ENCODE data around the gene BBS9.

The BBS9 gene

DNA sequence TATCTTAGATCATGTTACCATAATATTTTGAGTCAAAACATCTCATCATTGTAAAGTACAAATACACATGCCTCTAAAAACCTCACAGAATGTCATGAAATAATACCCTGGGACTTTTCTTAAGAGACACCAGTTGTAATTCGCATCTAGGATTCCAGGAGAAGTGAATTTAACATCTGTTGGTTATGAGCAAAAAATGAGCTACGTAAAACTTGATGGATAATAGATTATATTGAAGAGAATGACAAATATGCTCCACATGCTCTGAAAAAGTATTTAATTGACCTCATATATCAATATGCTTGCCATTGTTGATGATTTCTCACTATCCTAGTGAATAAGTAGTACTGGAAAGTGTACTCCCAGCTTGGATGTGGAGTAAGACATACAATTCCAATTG lies 227.0 kb downstream of the BBS9 start:
- no peak for DNase-seq (ENCODE audit: low read depth, low spot score)

DNA sequence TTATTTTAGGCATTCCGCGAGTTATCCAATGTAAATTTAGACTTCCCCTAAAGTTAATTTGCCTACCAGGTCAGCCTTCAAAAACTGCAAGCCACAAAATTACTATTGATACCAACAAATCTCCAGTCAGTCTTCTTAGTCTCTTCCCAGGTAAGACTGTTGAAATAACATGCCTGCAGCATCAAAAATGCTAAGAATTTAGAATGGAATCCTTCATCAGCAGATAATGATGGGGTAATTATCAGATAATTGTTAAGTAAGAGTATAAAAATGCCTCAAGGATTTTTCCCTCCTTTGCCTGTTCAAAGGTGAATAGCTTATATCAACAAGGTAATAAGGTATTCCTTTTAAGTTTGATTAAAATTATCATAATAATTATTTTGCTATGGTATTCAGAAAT lies 228.5 kb downstream of the BBS9 start:
- DNase-seq (ENCODE audit: low read depth, low spot score): no peak

DNA sequence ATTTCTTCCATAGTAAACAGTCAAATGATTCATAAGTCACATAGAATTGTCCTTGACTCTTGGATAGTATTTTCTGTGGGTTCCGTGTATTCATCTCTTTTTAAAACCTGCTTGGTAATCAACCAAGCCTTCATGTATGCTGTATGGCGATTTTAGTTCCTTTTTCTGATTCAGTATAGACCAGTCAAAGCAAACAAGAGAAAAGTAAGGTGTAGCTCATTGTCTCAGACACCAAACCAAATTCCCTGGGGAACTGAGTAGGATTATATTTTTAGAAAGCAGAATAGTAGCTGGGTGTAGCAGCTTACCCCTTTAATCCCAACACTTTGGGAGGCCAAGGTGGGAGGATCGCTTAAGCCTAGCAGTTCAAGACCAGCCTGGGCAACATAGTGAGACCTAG lies 240.5 kb downstream of the BBS9 start:
- no peak for DNase-seq (ENCODE audit: low read depth, low spot score)

DNA sequence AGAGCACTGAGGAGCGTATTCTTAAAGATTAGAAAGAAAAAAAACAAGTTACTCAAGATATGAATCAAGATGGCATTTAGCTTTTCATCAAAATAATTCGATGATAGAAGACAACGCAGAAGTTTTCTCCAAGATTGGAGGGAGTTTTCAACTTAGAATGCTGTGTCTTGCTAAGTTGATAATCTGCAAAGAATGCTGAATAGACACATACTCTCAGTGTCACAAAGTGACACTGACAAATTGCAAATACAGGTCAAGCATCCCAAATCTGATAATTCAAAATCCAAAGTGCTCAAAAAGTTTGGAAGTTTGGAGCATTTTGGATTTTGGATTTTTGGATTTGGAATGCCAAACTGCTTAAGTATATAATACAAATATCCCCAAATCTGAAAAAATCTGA lies 243.8 kb downstream of the BBS9 start:
- DNase-seq (ENCODE audit: low read depth, low spot score): no peak

DNA sequence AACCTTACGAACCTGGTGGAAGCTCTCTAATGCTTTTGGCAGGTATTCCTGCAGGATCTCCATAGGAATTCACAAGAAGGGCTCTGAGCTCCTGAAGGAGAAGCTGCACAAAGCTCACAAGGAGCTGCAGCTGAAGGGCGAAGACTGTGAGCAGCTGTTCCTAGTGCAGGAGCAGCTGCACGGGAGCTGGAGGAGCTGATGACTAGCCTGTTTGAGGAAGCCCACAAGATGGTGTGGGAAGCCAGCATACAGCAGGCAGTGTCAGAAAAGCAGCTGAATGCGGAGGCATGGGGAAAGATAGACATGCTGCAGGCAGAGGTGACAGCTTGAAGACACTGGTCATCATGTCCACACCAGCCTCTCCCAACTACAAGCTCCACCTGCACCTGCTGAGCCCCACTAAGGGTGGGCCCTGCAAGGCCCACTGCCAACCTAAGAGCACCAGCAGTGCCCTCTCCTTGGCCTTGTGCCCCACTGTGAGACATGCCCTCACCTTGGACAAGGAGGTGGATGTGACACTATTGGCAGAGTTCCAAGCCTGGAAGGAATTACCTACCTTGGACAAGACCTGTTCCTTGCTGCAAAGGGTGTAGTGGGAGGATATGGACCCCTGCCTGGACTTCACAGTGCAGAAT lies 250.6 kb downstream of the BBS9 start:
- no peak for DNase-seq (ENCODE audit: low read depth, low spot score)

DNA sequence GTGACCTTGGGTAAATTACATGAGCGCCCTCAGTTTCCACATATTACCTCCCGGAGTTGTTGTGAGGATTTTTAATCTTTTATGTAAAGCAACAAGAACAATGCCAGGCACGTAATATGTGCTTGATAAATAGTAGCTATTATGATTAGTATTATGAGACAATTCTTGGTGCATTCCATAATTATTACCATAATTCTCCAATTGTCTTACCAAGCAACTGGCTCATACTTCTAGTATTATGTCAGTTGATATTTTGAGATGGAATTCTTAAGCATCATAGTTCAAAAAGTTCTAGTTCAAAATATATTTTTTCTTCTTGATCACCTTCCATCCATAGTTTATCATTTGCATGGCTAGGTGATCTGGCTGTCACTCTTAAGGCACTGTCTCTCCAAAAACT lies 259.0 kb downstream of the BBS9 start:
- no peak for DNase-seq (ENCODE audit: low read depth, low spot score)

DNA sequence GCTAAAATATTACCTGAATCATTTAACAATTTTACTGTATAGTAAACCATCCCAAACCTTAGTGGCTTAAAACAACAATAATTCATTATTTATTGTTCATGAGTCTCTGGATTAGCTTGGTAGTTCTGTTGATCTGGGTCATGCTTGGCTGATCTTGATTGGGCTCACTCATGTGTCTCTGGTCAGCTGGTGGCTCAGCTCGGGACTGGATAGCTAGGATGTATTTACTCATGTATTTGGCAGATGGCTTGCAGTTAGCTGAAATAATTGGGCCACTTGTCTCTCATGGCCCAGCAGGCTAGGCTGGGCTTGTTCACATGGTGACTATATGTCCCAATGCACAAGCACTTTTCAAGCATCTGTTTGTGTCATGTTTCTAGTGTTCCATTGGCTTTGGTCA lies 262.8 kb downstream of the BBS9 start:
- no peak for DNase-seq (ENCODE audit: low read depth, low spot score)

DNA sequence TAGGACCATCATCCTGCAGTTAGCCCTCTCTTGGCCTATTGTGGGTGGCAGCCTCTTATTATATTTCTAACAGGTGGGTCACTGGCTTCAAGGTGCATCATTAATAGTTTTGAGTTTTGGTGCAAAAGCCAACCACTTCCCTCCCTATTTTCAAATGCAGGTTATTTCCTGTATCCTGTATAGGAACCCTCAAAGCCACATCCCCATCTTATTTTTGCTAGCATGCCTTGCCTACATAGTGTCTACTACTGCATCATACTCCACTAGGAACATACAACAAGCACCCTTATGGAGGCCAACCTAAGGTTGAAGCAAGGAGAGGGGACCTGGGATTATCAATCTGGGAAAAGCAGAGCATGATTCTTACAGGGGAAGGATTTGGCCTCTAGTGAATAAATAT lies 264.4 kb downstream of the BBS9 start:
- DNase-seq (ENCODE audit: low read depth, low spot score): no peak

DNA sequence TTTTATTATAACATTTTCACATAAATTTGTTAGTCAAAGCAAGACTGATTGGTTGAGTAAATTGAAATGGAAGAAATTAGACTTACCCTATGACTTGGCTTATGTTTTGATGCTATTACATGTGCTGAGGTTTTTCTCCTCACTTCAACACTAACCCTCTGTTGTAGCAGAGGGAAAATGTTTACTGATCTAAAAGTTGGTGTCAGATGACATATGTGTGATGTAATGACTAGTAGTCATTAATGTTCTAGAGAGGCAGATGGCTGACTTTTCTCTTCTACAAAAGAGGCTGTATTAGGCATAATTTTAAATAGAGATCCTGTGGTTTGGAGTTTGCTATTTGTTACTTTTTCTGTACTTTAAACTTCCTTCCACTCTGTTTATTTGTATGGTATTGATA lies 266.0 kb downstream of the BBS9 start:
- DNase-seq (ENCODE audit: low read depth, low spot score): no peak

DNA sequence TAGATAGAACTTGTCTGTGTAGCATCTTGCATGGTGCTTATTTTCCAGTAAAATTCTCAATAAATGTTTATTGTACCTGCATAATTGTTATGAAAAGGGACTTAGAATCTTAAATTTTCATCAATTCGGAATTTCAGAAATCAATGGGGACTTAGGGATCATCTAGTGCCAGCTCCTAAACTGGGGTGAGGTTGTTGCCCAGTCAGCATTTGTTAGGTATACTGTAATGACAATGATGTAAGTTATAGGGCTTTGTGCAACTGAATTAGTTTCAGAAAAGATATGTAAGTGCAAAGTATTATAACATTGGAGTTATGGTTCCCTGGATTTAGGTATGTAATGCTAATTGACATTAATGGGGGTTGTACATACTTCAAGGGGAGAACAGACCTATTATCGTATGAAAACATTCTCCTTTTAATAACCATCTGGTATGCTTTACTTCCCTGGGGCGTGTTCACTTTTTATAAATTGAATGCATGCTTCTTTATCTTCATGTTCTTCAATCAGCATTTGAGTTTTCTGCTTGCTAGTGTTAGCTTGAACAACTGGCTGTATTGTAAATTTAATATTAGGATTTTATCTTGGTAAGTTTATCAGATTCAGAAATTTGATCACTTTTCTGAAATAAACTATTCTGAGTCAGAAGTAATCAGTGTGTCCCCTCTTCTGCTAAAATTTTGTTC lies 270.3 kb downstream of the BBS9 start:
- no peak for DNase-seq (ENCODE audit: low read depth, low spot score)

DNA sequence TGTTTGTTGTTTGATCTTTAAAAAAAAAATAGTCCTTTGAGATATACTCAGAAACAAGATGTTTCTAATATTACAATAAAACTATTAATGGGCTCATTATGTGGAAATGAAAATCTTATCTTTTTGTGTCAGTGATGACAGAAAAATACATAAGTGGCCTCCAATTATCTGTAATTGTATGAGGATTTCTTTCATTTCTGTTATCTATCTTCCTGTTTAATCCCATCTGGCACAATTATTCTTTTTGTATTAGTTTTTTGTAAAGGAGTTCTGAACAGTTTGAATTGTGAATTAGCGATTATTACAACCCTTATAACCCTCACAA lies 270.8 kb downstream of the BBS9 start:
- no peak for DNase-seq (ENCODE audit: low read depth, low spot score)

DNA sequence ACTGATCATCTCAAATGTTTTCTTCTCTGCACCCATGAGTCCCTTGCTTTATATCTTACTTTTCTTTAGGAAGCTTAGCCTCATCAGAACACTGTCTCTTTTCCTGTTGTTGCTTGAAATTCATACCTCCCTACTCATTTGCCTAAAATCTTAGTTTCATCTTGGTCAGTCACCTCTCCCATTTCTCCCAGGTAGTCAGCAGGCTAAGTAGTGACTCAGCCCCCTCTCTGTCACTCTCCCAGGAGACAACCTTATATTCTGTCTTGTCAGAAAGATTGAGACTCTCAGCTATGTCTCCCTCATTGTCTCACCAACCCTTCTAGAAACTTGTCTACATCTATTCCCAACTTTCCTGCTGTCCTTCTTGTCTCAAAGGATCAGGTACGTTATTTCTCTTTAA lies 280.9 kb downstream of the BBS9 start:
- DNase-seq (ENCODE audit: low read depth, low spot score): no peak

DNA sequence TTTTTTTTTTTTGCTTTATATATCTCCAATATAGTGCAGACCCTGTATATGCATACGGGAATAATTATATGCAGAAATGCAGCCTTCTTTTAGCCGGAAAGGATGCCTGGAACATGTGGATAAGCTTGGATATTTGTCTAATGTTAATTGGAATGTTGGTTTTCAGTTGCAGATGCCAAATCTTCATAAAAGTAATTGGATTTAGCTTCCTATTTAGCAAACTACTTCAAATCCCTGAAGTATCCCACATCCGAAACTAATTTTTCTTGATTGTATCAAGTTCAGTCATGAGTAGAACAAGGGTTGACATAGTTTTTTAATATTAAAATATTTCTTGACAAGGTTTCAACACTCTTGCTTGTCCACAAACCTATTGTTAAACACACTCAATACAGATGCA lies 281.7 kb downstream of the BBS9 start:
- no peak for DNase-seq (ENCODE audit: low read depth, low spot score)

DNA sequence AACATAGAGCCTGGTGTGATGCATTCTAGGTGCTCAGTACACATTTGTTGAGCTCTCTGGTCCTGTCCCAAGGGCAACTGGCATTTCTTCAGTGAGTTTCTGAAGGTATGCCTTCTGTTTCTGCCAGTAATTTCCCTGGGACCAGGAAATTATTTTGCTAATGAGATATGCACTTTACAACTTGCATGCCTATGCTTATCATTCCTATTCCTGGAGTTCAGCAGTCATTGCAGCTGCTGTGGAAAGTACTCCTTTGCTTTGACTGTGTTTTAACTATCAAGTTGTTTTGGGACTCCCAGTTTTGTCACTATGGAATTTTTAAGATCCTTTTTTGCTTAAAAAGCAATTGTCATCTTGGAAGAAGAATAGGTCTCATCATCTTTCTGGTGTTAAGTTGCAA lies 283.0 kb downstream of the BBS9 start:
- no peak for DNase-seq (ENCODE audit: low read depth, low spot score)

DNA sequence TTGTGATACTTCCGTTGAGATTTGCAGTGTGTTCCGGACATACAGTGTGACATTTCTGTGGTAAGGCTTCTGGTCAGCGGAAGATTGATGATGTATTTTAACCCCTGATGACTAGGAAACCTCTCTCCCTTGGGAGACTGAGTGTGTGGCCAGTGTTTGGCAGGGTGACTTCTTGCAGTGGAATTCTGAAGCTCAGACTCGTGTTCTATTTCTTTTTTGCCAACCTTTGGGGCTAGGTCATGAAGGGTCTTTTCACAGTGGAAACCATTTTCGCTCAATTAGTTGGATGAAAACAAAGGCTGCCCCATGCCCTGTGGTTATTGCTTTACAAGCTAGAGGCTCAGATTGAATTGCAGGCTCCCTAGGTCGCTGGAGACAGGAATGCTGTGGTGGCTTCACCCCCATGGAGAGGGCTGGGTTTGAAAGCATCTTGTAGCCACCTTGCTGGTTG lies 288.9 kb downstream of the BBS9 start:
- DNase-seq (ENCODE audit: low read depth, low spot score): peak; percentile 24

DNA sequence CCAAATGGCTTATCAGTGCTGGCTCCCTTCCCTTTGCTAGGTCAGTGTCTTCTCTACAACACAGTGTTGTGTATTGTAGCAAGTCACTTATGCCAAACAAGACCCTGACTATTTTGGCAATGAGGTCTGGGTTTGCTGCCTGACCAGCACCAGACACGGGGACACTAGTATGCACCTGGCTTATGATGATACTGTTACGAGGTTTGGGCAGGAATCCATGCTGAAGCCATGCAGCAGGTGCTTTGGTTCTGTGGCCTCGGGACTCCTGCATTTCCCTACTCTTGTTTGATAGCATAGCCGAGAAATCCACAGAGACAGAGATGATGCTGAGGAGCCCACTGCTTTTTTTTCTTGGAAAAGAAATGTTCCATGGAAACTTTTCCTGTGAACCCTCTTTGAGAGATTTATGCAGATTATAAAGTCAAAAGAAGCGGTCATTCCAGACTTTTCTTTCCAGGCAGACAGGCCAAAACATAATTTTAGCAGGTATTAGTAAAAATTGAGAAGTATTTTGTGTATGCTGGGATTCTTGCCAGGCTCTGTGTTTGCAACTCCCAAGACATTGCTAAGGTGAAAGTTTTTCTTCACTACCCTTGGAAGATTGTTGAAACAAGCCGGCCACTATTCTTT lies 291.1 kb downstream of the BBS9 start:
- no peak for DNase-seq (ENCODE audit: low read depth, low spot score)

DNA sequence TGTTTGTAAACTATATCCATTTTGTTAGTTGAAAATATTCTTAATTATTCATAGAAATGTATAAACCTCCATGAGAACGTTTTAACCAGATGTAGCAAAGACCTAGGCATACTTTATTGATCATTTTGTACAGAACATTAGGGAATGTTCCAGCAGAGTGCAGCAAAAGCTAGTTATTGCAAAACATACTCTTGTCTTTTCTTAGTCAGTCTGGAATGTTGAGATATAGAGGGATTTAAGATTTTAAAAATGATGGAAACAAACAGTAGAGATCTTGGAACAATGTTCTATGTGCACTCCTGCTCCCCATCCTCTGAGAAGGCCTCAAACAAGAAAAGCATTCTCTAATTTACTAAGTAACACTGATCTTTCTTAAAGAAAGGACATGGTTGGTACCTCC lies 292.1 kb downstream of the BBS9 start:
- no peak for DNase-seq (ENCODE audit: low read depth, low spot score)

DNA sequence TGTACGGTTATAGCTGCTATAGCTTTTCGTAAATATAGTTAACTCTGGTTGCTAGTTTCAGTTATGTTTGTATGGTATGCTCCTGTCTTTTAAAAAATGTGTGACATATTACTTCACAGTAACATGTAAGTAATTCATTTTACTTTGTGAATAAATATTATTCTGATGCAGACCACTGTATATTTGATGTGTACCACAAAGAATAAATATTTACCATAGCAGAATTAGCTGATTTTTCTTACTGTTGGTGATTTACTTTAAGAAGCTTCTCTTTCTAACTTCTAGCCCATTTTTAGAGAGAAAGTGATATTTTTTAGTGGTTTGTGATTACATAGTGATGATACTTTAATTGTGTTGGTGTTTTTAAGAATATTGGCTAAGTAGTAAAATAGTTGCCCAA lies 292.8 kb downstream of the BBS9 start:
- DNase-seq (ENCODE audit: low read depth, low spot score): no peak

DNA sequence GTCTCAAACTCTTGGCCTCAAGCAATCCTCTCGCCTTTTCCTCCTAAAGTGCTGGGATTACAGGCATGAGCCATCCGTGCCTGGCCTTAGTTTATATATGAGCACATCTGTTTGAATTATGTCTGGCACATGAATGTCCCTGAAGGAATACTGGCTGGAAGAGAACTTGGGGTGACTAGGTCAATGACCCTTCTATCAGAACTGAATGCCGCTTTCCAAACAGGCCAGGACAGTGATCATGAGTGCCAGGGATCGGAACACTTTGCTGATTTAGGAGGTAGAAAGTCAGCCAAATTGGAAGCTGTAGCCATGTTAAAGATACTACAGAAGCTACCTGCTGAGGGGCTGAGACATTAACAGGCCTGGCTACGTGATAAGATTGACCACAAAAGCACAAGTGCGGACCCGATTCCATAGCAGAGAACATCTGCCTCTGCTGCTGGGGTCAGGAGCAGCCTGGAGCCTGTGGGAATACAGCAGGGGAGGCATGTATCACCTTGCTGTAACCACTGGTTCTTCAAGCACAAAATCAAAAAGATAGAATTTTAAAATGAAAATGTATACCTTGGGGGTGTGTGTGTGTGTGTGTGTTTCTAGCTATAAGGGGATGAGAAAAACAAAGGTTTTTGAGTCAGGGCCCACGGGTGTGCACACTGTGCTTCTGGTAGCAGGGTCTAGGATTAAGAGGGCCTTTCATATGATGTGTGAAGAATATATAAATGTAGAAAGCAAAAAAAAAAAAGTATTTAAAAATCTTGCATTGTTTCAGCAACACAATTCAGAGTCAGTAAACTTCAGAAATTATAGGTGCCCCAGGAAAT lies 293.7 kb downstream of the BBS9 start:
- no peak for DNase-seq (ENCODE audit: low read depth, low spot score)

DNA sequence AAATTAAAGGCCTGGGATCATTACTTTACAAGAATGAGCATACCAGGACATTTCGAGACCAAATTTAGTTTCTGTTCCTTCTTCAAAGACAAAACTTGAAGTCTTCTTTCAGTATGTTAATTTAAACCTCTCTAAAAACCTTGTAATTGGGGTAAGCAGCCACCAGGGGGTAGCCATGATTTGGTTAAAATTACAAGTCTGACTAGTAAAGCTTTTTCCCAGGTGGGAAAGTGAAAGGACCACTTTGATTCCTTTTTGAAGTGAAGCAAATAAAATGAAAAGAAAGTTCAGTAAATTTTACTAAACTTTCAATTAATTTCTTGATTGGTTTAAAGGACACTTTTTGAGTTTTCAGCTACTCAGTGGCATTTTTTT lies 294.3 kb downstream of the BBS9 start:
- no peak for DNase-seq (ENCODE audit: low read depth, low spot score)

DNA sequence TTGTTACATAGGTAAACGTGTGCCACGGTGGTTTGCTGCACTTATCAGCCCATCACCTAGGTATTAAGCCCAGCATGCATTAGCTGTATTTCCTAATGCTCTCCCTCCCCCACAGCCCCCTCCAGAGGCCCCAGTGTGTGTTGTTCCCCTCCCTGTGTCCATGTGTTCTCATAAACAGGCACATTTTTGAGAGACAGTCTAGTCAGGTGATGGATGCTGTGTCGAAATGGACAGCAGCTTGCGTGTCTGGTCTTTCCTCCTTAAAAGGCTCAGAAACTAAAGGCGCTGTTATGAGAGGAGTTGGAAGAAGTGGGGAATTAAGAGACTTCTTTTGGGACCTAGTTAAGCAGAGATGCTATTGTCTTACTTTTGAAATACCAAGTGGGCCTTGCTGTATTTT lies 296.0 kb downstream of the BBS9 start:
- DNase-seq (ENCODE audit: low read depth, low spot score): no peak

DNA sequence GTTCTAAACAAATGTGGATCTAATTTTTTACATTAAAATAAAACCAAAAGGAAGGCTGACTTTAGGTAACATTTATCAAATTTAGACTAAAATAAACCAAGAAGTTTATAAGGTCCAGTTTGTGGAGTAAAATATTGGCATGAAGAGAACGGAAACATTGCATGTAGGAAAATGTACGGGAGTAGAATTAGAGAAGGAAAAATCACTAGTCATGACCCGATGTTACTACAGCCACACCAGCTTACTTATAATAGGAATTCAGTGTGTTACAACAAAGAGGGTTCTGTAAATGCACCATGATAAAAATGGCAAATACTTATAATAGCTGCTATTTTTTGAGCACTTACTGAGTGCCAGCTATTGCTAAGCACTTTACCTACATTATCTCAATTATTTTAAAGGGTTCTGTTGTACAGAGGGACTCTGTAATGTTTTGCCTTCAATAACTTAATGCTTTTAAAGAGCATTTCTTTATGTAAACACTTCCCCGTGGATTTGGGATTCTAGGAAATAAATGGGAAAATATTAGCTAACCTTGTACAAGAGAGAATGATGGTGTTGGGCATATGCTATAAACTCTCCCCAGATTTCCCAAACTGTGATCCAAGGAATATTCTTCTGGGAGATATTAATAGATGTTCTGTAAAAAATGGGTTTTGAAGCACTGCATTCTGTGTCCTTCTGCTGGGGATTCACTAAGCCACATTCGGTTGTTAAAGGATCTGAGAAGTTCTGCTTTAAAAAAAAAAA lies 296.7 kb downstream of the BBS9 start:
- no peak for DNase-seq (ENCODE audit: low read depth, low spot score)

Measured in smooth muscle cell of the brain vasculature (primary cell).